CD4-positive, CD25-positive, alpha-beta regulatory T cell (primary cell): ENCODE data around the gene DEPDC1B. TPM values are rescaled to one million over a fixed set of nuclear protein-coding genes. Genes with fewer than 3 reads are reported as not detected.
"Not testable (repeated sequence)": the region's sequence is repeated elsewhere in the genome, so short reads cannot be mapped to it uniquely, and the experiment has no call there.

Experiments used
- ATAC-seq, 2 donors: fragments of 150-1000 bp; cut with Tn5 transposase; one replicate each; pipeline ENCODE4 v1.10.0; 2021; ENCODE audit warnings: low read depth in 2 of 2, moderate number of reproducible peaks in 2 of 2, moderate library complexity in 1 of 2
- DNase-seq, 3 donors: peaks; one replicate each; pipeline versions ENCODE4 v3.0.0 to v3.0.0-alpha.2; 2012 to 2022; ENCODE audit warnings: mixed read lengths in 1 of 3
- H3K27ac ChIP-seq: one replicate; pipeline ENCODE4 v1.7.0; 2013; ENCODE audit warnings: mild to moderate bottlenecking, low read length; ENCODE audit not compliant: insufficient read depth, poor library complexity, severe bottlenecking
- H3K27me3 ChIP-seq: one replicate; pipeline ENCODE4 v1.7.0; 2013; ENCODE audit warnings: low read length; ENCODE audit not compliant: control insufficient read depth, insufficient read depth
- H3K36me3 ChIP-seq: one replicate; pipeline ENCODE4 v1.7.0; 2013; ENCODE audit warnings: mild to moderate bottlenecking, low read length, moderate library complexity; ENCODE audit not compliant: control insufficient read depth, insufficient read depth
- H3K4me1 ChIP-seq: 2 replicates; pipeline ENCODE4 v1.7.0; 2013; ENCODE audit warnings: mild to moderate bottlenecking, low read length; ENCODE audit not compliant: insufficient read depth, control insufficient read depth, poor library complexity, severe bottlenecking
- H3K4me3 ChIP-seq: one replicate; pipeline ENCODE4 v1.7.0; 2013; ENCODE audit warnings: low read depth, mild to moderate bottlenecking, low read length, moderate library complexity
- H3K9me3 ChIP-seq, 2 experiments: 1 replicate in 1 of 2; 2 replicates in 1 of 2; pipeline ENCODE4 v1.7.0; 2013; ENCODE audit warnings: low read length in 2 of 2, mild to moderate bottlenecking in 1 of 2, moderate library complexity in 1 of 2; ENCODE audit not compliant: control insufficient read depth in 2 of 2
- H3K27ac Mint-ChIP-seq, 3 donors: one replicate each; pipeline ENCODE4 v1.8.0; 2020 to 2022; ENCODE audit warnings: mild to moderate bottlenecking in 3 of 3, mixed read lengths in 3 of 3, moderate library complexity in 2 of 3
- H3K27me3 Mint-ChIP-seq: one replicate; pipeline ENCODE4 v1.8.0; 2022; ENCODE audit warnings: mild to moderate bottlenecking, mixed read lengths
- H3K36me3 Mint-ChIP-seq: one replicate; pipeline ENCODE4 v1.8.0; 2020; ENCODE audit warnings: mixed read lengths
- H3K4me1 Mint-ChIP-seq, 4 donors: one replicate each; pipeline ENCODE4 v1.8.0; 2020 to 2022; ENCODE audit warnings: mixed read lengths in 4 of 4, mild to moderate bottlenecking in 1 of 4
- H3K4me3 Mint-ChIP-seq, 4 donors: one replicate each; pipeline ENCODE4 v1.8.0; 2020 to 2022; ENCODE audit warnings: mild to moderate bottlenecking in 4 of 4, mixed read lengths in 4 of 4, moderate library complexity in 3 of 4
- H3K9me3 Mint-ChIP-seq, 7 donors: one replicate each; pipeline ENCODE4 v1.8.0; 2020 to 2022; ENCODE audit warnings: mixed read lengths in 7 of 7, mild to moderate bottlenecking in 3 of 7, moderate library complexity in 2 of 7
- polyA plus RNA-seq, 4 donors: library from polyadenylated mRNA; unstranded; fragments of 300-500 nt; fragmentation: Illumina TruSeq; gene quantifications; one replicate each; pipeline ENCODE4 v1.2.3, GENCODE V29; 2021
- total RNA-seq: library from RNA; stranded (reverse); gene quantifications from one replicate; pipeline ENCODE4 v1.2.3, GENCODE V29; 2022

The DEPDC1B gene
- total and polyA plus RNA-seq, 5 donors from 2014 or later = 0.83 to 4.3 (median 2.0) TPM

- Histone ChIP-seq H3K27me3 (no peaks in the 10 kb centered on the region), H3K36me3 (no peaks in the 10 kb centered on the region), H3K4me1 (no peaks in the 10 kb centered on the region), H3K4me3 (no peak overlapping the region), H3K9me3 (no peaks in the 10 kb centered on the region), H3K27ac (no peak overlapping the region)
- H3K27ac Mint-ChIP-seq = no peak overlapping the region
- H3K9me3 Mint-ChIP-seq = peaks cover 0 to 5% (median 0%) of the 10 kb centered on the region in 7 donors
- DNase-seq (no peak), ATAC-seq (no peak)
- H3K27me3 Mint-ChIP-seq = no peaks in the 10 kb centered on the region
- H3K4me1 Mint-ChIP-seq = peaks cover 0 to 3% (median under 1%) of the 10 kb centered on the region in 4 donors
- H3K36me3 Mint-ChIP-seq = no peaks in the 10 kb centered on the region
- no peak overlapping the region for H3K4me3 Mint-ChIP-seq
Measured at GRCh38 chr5:60590172-60590571, 109.8 kb downstream of the DEPDC1B start.

GRCh38 chr5:60587312-60587711, 112.7 kb downstream of the DEPDC1B start:
- H3K4me1 ChIP-seq, H3K36me3 ChIP-seq, H3K9me3 ChIP-seq, H3K27ac Mint-ChIP-seq, H3K27me3 Mint-ChIP-seq, H3K36me3 Mint-ChIP-seq, H3K4me3 ChIP-seq, H3K9me3 Mint-ChIP-seq, H3K27me3 ChIP-seq, H3K4me3 Mint-ChIP-seq, H3K27ac ChIP-seq, H3K4me1 Mint-ChIP-seq, DNase-seq, ATAC-seq: not testable (repeated sequence)

GRCh38 chr5:60586307-60586901, 113.6 kb downstream of the DEPDC1B start:
- no peaks in the 10 kb centered on the region for H3K36me3 ChIP-seq
- no peaks in the 10 kb centered on the region for H3K9me3 ChIP-seq
- DNase-seq (no peak), ATAC-seq (no peak)
- no peak overlapping the region for H3K4me3 Mint-ChIP-seq
- H3K36me3 Mint-ChIP-seq = no peaks in the 10 kb centered on the region
- H3K4me1 Mint-ChIP-seq = no peaks in the 10 kb centered on the region
- H3K27me3 Mint-ChIP-seq = no peaks in the 10 kb centered on the region
- no peaks in the 10 kb centered on the region for H3K4me1 ChIP-seq
- H3K9me3 Mint-ChIP-seq = peaks cover 0 to 5% (median 0%) of the 10 kb centered on the region in 7 donors
- H3K27ac Mint-ChIP-seq = no peak overlapping the region
- no peaks in the 10 kb centered on the region for H3K27me3 ChIP-seq
- no peak overlapping the region for H3K27ac ChIP-seq
- H3K4me3 ChIP-seq = no peak overlapping the region

GRCh38 chr5:60585618-60586017, 114.3 kb downstream of the DEPDC1B start:
- Mint-ChIP-seq H3K9me3 (peaks cover 0 to 5% (median 0%) of the 10 kb centered on the region in 7 donors), H3K36me3 (no peaks in the 10 kb centered on the region), H3K27me3 (no peaks in the 10 kb centered on the region), H3K4me3 (no peak overlapping the region), H3K4me1 (no peaks in the 10 kb centered on the region), H3K27ac (no peak overlapping the region)
- no peak overlapping the region for H3K4me3 ChIP-seq
- no peaks in the 10 kb centered on the region for H3K27me3 ChIP-seq
- H3K4me1 ChIP-seq = no peaks in the 10 kb centered on the region
- ATAC-seq = no peak
- no peaks in the 10 kb centered on the region for H3K36me3 ChIP-seq
- no peaks in the 10 kb centered on the region for H3K9me3 ChIP-seq
- DNase-seq = no peak
- no peak overlapping the region for H3K27ac ChIP-seq

GRCh38 chr5:60584304-60584703, 115.7 kb downstream of the DEPDC1B start:
- Histone ChIP-seq H3K27ac (no peak overlapping the region), H3K4me3 (no peak overlapping the region), H3K9me3 (no peaks in the 10 kb centered on the region), H3K36me3 (no peaks in the 10 kb centered on the region), H3K27me3 (no peaks in the 10 kb centered on the region), H3K4me1 (no peaks in the 10 kb centered on the region)
- no peaks in the 10 kb centered on the region for H3K27me3 Mint-ChIP-seq
- H3K36me3 Mint-ChIP-seq = no peaks in the 10 kb centered on the region
- no peak overlapping the region for H3K4me3 Mint-ChIP-seq
- no peak for ATAC-seq
- peaks cover 0 to 1% (median 0%) of the 10 kb centered on the region in 7 donors for H3K9me3 Mint-ChIP-seq
- no peak for DNase-seq
- H3K4me1 Mint-ChIP-seq = no peaks in the 10 kb centered on the region
- H3K27ac Mint-ChIP-seq = no peak overlapping the region

GRCh38 chr5:60583616-60584015, 116.3 kb downstream of the DEPDC1B start:
- Mint-ChIP-seq H3K27ac (no peak overlapping the region), H3K27me3 (no peaks in the 10 kb centered on the region), H3K36me3 (no peaks in the 10 kb centered on the region), H3K4me1 (no peaks in the 10 kb centered on the region), H3K4me3 (no peak overlapping the region), H3K9me3 (peaks cover 0 to 1% (median 0%) of the 10 kb centered on the region in 7 donors)
- Histone ChIP-seq H3K4me1 (no peaks in the 10 kb centered on the region), H3K27ac (no peak overlapping the region), H3K27me3 (no peaks in the 10 kb centered on the region), H3K4me3 (no peak overlapping the region), H3K9me3 (no peaks in the 10 kb centered on the region), H3K36me3 (no peaks in the 10 kb centered on the region)
- no peak for ATAC-seq
- DNase-seq = no peak

- Histone ChIP-seq H3K27ac (no peak overlapping the region), H3K36me3 (no peaks in the 10 kb centered on the region), H3K4me3 (no peak overlapping the region), H3K27me3 (no peaks in the 10 kb centered on the region), H3K4me1 (no peaks in the 10 kb centered on the region), H3K9me3 (no peaks in the 10 kb centered on the region)
- Mint-ChIP-seq H3K27ac (no peak overlapping the region), H3K9me3 (peaks cover 0 to 13% (median 8%) of the 10 kb centered on the region in 7 donors), H3K4me3 (no peak overlapping the region), H3K27me3 (no peaks in the 10 kb centered on the region), H3K36me3 (no peaks in the 10 kb centered on the region), H3K4me1 (no peaks in the 10 kb centered on the region)
- ATAC-seq (no peak), DNase-seq (no peak)
Measured at GRCh38 chr5:60578315-60578714, 121.7 kb downstream of the DEPDC1B start.

GRCh38 chr5:60577116-60577515, 122.8 kb downstream of the DEPDC1B start:
- no peak overlapping the region for H3K4me3 Mint-ChIP-seq
- Histone ChIP-seq H3K4me3 (no peak overlapping the region), H3K27me3 (no peaks in the 10 kb centered on the region), H3K36me3 (no peaks in the 10 kb centered on the region), H3K9me3 (no peaks in the 10 kb centered on the region), H3K27ac (no peak overlapping the region), H3K4me1 (no peaks in the 10 kb centered on the region)
- peaks cover 0 to 12% (median 8%) of the 10 kb centered on the region in 7 donors for H3K9me3 Mint-ChIP-seq
- H3K36me3 Mint-ChIP-seq = no peaks in the 10 kb centered on the region
- ATAC-seq (no peak), DNase-seq (no peak)
- H3K27ac Mint-ChIP-seq = no peak overlapping the region
- no peaks in the 10 kb centered on the region for H3K4me1 Mint-ChIP-seq
- H3K27me3 Mint-ChIP-seq = no peaks in the 10 kb centered on the region
